HG02678 (cell line): ENCODE results near the gene CMSS1.

Experiments used
- ATAC-seq: cut with Tn5 transposase; IDR thresholded peaks from one replicate; pipeline ENCODE4 v1.9.1; 2021; ENCODE audit warnings: mild to moderate bottlenecking, moderate library complexity; ENCODE audit not compliant: unreplicated experiment

CMSS1 gene

GRCh38 chr3:100158918-100159330 is 341.3 kb downstream of the CMSS1 start:
- no peak for ATAC-seq

- ATAC-seq = no peak
These were observed 341.9 kb downstream of the CMSS1 start for GRCh38 chr3:100159331-100160153.

GRCh38 chr3:100160521-100160920 is 342.9 kb downstream of the CMSS1 start:
- ATAC-seq = no peak

- ATAC-seq = no peak
These were observed 346.1 kb downstream of the CMSS1 start for GRCh38 chr3:100163787-100164186.

DNA sequence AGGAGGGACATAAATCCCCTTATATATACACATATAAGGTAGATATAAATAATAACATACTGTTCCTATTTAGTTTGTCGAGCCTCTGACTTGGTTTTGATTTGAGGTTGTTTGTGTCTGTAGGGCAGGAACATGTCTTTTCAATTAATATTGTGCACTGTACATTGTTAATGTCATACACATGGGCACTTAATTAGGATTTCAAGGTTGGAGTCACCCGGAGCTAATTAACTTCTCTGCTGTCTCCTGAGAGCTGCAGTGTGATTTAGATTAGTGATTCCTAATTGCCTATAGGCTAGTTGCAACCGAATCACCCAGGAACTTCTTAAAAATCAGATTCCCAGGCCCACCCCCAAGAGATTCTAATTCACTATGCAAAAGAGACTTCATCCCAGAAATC is 347.1 kb downstream of the CMSS1 start:
- no peak for ATAC-seq

DNA sequence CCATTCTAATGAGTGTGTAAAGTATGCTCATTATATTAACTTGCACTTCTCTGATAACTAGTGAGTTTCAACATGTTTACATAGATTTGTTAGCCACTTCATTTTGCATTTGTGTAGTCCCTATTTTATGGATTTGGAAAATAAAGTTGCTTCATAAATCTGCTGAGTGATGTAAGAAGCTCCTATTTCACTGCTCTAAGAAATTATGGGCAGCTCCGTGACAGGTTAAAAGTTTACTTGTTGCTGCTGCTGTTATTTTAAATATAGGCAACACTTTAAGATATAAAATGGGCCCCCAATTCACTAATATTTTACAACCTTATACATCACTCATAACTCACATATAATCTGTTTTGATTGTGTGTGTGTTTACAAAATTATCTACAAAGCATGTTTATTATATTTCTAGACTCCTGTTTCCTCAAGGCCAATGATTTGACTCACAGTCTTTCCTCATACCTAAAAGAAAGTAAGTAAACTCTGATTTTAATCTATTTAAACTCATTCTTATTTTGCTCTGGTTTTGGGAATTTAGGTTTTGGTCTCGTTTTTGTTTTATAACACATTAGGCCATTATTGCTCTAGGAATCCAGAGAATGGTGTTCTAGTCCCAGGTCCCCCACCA is 348.4 kb downstream of the CMSS1 start:
- no peak for ATAC-seq

DNA sequence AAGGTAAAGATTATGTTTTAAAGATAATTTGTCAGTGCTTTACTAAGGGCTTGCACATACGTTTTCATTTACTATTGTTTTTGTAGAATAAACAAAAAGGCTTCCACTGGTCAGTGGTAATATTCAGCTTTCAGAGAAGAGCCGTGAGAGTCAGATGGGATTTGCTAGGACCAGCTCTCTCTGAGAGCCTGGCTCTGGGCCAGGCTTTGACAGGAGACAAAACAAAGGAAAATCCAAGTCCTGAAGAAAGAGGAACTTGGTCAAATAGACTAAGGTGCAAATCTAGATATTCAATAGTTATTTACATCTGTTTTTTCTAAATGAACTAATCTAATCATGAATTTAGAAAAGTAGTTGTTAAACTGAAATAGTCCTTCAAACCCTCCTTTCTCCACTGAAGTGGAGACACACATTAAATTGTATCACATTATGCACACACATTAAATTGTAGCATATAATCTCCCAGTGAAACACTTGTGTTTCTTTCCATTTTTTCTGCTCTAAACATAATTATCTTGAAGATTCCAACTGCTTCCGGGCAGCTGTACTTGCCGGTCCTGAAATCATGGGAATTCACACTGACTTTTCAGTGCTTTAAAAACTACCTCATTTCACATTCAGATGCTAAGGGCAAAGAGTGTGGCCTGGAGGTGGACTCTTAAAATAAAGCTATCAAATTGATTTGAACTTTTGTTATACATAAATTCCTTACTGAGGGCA is 351.7 kb downstream of the CMSS1 start:
- ATAC-seq = no peak

DNA sequence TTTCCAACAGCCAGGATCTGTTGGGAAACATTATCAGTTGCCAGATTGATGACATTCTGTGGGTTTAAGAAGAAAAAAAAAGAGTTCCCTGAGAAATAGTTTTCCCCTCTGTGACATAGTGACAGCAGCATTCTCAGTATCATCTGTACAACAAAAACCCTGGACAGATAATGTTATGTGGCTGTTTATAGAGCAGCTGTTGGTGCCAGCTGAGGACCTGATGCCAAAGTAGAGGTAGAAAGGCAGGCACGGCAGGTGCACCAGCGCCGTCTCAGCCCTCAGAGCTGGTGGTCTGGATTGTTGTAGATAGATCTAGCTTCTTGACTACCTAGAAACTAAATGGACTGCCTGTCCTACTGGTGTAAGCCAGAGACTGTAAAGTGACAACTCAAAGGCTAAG is 352.8 kb downstream of the CMSS1 start:
- ATAC-seq = no peak

- no peak for ATAC-seq
These were observed 353.7 kb downstream of the CMSS1 start for GRCh38 chr3:100171211-100171914.

DNA sequence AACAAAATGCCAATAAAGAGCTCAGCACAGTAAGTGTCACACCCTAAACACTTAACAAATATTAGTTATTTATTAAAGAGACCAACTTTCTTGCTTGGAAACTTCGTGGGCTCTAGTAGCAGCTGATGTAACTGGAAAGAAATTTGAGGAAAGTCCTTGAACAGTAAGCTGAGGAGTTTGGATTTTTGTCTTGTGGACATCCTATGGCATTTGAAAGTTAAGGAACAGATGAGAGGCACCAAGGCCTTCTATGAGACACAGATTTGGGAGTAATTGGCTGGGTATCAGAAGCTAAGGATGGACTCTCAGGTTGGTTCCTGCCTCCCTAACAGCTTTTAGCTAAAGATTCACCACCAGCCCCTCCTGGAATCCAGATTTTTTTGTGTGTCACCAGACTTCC is 356.3 kb downstream of the CMSS1 start:
- no peak for ATAC-seq

GRCh38 chr3:100175637-100176280 is 358.1 kb downstream of the CMSS1 start:
- ATAC-seq = no peak

GRCh38 chr3:100179692-100180349 is 362.2 kb downstream of the CMSS1 start:
- ATAC-seq = no peak

DNA sequence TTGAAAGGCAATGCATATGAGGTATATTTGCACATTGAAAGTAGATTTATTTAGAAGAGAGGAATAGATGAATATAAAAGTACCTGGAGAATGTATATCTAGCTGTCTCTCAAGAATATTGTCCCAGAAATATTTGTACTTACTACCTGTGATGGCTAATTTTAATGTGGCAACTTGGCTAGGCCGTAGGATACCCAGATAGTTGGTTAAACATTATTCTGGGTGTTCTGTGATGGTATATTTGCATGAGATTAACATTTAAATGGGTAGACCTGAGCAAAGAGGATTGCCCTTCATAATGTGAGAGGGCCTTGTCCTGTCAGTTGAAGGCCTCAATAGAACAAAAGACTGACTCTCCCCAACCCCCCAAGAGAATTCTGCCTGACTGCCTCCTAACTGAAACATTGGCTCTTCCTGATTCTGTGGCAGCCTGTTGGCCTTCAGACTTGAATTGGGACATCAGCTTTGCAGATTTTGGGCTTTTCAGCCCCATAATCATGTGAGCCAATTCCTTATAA is 366.0 kb downstream of the CMSS1 start:
- no peak for ATAC-seq

GRCh38 chr3:100184948-100185570 is 367.4 kb downstream of the CMSS1 start:
- ATAC-seq = no peak

- no peak for ATAC-seq
These were observed 368.2 kb downstream of the CMSS1 start for GRCh38 chr3:100185847-100186246.

GRCh38 chr3:100189444-100189964 is 371.8 kb downstream of the CMSS1 start:
- ATAC-seq = no peak

- ATAC-seq = no peak
These were observed 377.7 kb downstream of the CMSS1 start for GRCh38 chr3:100195375-100195774.

- no peak for ATAC-seq
These were observed 380.2 kb downstream of the CMSS1 start for GRCh38 chr3:100197876-100198275.

DNA sequence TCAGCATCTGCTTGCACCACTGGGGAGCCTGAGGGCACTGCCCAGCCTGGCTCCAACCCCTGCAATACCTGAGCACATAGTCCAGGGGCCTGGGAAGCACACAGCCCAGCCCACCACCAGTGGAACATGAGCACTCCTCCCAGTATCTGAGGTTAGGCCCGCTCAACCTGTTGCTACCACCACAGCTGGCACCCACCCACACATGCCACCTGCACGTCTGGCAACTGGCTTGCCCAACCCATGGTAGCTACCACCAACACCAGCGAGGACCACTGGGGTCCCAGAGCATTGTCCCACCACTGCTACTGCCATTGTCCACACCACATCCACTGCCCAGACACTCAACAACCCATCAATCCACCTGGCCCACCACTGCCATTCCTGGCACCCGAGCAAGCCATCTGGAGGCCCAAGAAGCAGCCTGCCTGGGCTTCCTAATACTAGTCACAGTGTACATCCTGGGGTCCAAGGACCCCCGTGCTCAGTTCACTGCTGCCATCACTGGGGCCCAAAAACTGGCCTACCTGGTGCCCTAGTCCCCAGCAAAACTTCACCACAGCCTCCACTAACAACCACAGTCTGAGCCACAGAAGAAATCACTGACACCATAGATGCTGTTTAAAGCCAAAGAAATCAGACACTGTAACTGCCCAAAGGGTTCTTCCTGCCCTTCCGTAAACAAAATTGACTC is 381.1 kb downstream of the CMSS1 start:
- ATAC-seq = no peak
